ENCODE measurements around the gene CDH13. TPM values are rescaled to one million over a fixed set of nuclear protein-coding genes. Genes with fewer than 3 reads are reported as not detected.

The CDH13 gene
- total and polyA plus RNA-seq, 2 donors (not counting 1 experiment from before 2014, with no cell fraction given) = 27.6 to 96.7 TPM

DNA sequence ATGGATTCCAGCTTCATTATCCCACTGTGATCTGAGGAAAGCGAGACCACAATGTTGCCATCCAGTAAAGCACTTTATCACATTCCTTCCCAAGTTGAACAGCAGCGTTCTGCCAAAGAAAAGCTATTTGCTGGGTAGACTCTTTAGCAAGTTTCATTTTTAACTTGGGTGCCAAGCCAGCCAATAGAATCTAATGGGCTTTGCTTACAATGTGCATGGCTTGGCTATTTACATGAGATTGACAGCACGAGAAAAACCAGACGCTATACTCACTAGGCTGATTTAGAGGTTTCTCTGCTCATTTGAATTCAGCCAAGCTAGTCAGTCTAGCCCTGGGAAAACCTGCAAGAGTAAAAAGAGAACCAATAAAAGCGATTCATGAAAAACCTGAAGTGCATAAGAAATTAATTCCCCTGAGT, 108.9 kb downstream of the CDH13 start:
- no peaks in the 10 kb centered on the region for H4K20me1 ChIP-seq (ENCODE audit: control insufficient read depth, extremely low read depth, insufficient read depth, low read length)
- H2AFZ ChIP-seq (ENCODE audit: low read length) = no peak overlapping the region
- no peak overlapping the region for H3K27ac ChIP-seq (ENCODE audit: insufficient read depth, low read length)
- no peaks in the 10 kb centered on the region for H3K9me3 ChIP-seq (ENCODE audit: control insufficient read depth, insufficient read depth, low read depth, low read length)
- DNase-seq (ENCODE audit: low read depth in 2 of 2) = peak; percentile 13 to 80
- H3K4me1 ChIP-seq (ENCODE audit: control insufficient read depth, extremely low read depth, insufficient read depth, low read length) = peaks cover 2% of the 10 kb centered on the region
- H3K9ac ChIP-seq (ENCODE audit: insufficient read depth, low read length) = no peak overlapping the region
- H3K4me2 ChIP-seq (ENCODE audit: extremely low read depth, insufficient read depth, low read length) = no peak overlapping the region
- H3K36me3 ChIP-seq (ENCODE audit: control insufficient read depth, insufficient read depth, low read length) = no peaks in the 10 kb centered on the region
- no peak for TF ChIP-seq EZH2 (IDR thresholded peaks at IDR 0.05; ENCODE audit: low read length, missing control alignments)
- TF ChIP-seq, protein P1, sequence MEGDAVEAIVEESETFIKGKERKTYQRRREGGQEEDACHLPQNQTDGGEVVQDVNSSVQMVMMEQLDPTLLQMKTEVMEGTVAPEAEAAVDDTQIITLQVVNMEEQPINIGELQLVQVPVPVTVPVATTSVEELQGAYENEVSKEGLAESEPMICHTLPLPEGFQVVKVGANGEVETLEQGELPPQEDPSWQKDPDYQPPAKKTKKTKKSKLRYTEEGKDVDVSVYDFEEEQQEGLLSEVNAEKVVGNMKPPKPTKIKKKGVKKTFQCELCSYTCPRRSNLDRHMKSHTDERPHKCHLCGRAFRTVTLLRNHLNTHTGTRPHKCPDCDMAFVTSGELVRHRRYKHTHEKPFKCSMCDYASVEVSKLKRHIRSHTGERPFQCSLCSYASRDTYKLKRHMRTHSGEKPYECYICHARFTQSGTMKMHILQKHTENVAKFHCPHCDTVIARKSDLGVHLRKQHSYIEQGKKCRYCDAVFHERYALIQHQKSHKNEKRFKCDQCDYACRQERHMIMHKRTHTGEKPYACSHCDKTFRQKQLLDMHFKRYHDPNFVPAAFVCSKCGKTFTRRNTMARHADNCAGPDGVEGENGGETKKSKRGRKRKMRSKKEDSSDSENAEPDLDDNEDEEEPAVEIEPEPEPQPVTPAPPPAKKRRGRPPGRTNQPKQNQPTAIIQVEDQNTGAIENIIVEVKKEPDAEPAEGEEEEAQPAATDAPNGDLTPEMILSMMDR (conservative IDR thresholded peaks at IDR 0.05 in 1 of 2, IDR thresholded peaks at IDR 0.05 in 1 of 2; ENCODE audit: low read depth in 1 of 2, low read length in 2 of 2) = no peak
- H3K27me3 ChIP-seq (ENCODE audit: control insufficient read depth, insufficient read depth, low read length) = no peaks in the 10 kb centered on the region
- H3K4me3 ChIP-seq (replicated peaks in 1 of 4; ENCODE audit: control extremely low read depth in 1 of 4, insufficient read depth in 1 of 4, low read depth in 3 of 4, low read length in 4 of 4) = no peak overlapping the region
- no peaks in the 10 kb centered on the region for H3K79me2 ChIP-seq (ENCODE audit: control insufficient read depth, insufficient read depth, low read length)

DNA sequence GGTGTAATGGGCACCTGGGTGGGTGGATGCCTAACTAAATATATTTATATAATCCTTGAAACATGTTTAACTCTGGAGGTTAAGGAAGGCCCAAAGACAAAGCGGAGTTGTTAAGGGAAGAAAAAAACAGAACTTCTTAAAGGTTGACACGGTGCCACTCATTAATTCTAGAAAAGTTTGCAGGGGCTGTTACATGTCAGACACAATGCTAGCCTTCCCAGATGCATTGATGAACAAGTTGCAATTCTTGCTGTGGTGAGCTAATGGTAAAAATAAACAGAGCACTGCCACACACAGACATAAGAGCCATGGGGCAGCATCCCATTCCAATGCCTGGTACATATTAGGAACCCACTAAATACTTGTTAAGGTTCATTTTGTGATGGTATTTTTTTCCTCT, 109.5 kb downstream of the CDH13 start:
- H4K20me1 ChIP-seq (ENCODE audit: control insufficient read depth, extremely low read depth, insufficient read depth, low read length) = no peaks in the 10 kb centered on the region
- H3K79me2 ChIP-seq (ENCODE audit: control insufficient read depth, insufficient read depth, low read length) = no peaks in the 10 kb centered on the region
- H3K27me3 ChIP-seq (ENCODE audit: control insufficient read depth, insufficient read depth, low read length) = no peaks in the 10 kb centered on the region
- no peak overlapping the region for H3K9ac ChIP-seq (ENCODE audit: insufficient read depth, low read length)
- peaks cover 2% of the 10 kb centered on the region for H3K4me1 ChIP-seq (ENCODE audit: control insufficient read depth, extremely low read depth, insufficient read depth, low read length)
- no peak overlapping the region for H3K27ac ChIP-seq (ENCODE audit: insufficient read depth, low read length)
- DNase-seq (ENCODE audit: low read depth in 2 of 2) = no peak
- no peaks in the 10 kb centered on the region for H3K9me3 ChIP-seq (ENCODE audit: control insufficient read depth, insufficient read depth, low read depth, low read length)
- TF ChIP-seq, protein P1 (conservative IDR thresholded peaks at IDR 0.05 in 1 of 2, IDR thresholded peaks at IDR 0.05 in 1 of 2; ENCODE audit: low read depth in 1 of 2, low read length in 2 of 2) = no peak
- no peak for TF ChIP-seq EZH2 (IDR thresholded peaks at IDR 0.05; ENCODE audit: low read length, missing control alignments)
- H3K4me2 ChIP-seq (ENCODE audit: extremely low read depth, insufficient read depth, low read length) = no peak overlapping the region
- no peak overlapping the region for H2AFZ ChIP-seq (ENCODE audit: low read length)
- H3K4me3 ChIP-seq (replicated peaks in 1 of 4; ENCODE audit: control extremely low read depth in 1 of 4, insufficient read depth in 1 of 4, low read depth in 3 of 4, low read length in 4 of 4) = no peak overlapping the region
- no peaks in the 10 kb centered on the region for H3K36me3 ChIP-seq (ENCODE audit: control insufficient read depth, insufficient read depth, low read length)

DNA sequence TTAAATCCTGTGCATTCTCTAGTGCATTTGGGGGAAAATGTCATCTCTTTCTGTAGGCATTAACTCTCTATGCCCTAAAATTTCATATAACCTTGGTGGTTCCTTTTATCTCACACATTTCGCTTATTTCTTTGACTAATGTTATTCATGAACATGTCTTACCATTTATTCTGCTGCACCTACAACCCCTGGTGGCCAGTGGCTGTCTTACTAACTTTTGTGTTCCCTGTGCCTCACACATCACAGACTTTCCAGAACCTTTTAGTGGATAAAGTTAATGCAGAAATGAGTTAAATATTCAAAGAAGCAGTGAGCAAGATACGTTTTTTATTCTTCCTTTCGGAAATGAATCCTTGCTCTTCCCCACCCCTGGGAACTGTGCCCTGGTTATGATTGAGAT, 111.9 kb downstream of the CDH13 start:
- Histone ChIP-seq H2AFZ (ENCODE audit: low read length) (no peak overlapping the region), H3K79me2 (ENCODE audit: control insufficient read depth, insufficient read depth, low read length) (no peaks in the 10 kb centered on the region), H3K27ac (ENCODE audit: insufficient read depth, low read length) (no peak overlapping the region), H3K36me3 (ENCODE audit: control insufficient read depth, insufficient read depth, low read length) (no peaks in the 10 kb centered on the region), H3K9me3 (ENCODE audit: control insufficient read depth, insufficient read depth, low read depth, low read length) (no peaks in the 10 kb centered on the region), H3K27me3 (ENCODE audit: control insufficient read depth, insufficient read depth, low read length) (no peaks in the 10 kb centered on the region), H3K4me2 (ENCODE audit: extremely low read depth, insufficient read depth, low read length) (no peak overlapping the region), H3K4me3 (replicated peaks in 1 of 4; ENCODE audit: control extremely low read depth in 1 of 4, insufficient read depth in 1 of 4, low read depth in 3 of 4, low read length in 4 of 4) (no peak overlapping the region), H4K20me1 (ENCODE audit: control insufficient read depth, extremely low read depth, insufficient read depth, low read length) (no peaks in the 10 kb centered on the region), H3K4me1 (ENCODE audit: control insufficient read depth, extremely low read depth, insufficient read depth, low read length) (peaks cover 2% of the 10 kb centered on the region), H3K9ac (ENCODE audit: insufficient read depth, low read length) (no peak overlapping the region)
- TF ChIP-seq, protein P1 (conservative IDR thresholded peaks at IDR 0.05 in 1 of 2, IDR thresholded peaks at IDR 0.05 in 1 of 2; ENCODE audit: low read depth in 1 of 2, low read length in 2 of 2) = peak; percentile 30 to 35
- no peak for TF ChIP-seq EZH2 (IDR thresholded peaks at IDR 0.05; ENCODE audit: low read length, missing control alignments)
- peak in 1 of 2 donors; percentile 23 for DNase-seq (ENCODE audit: low read depth in 2 of 2)

All from fibroblast of lung (primary cell).